ENCODE data around the gene SPAG17.

GRCh38 chr1:118032883-118033282 lies 152.1 kb downstream of the SPAG17 start:
- TF ChIP-seq CTCF (IDR thresholded peaks at IDR 0.05): no peak
- no peak for TF ChIP-seq EZH2 (IDR thresholded peaks at IDR 0.05; ENCODE audit: borderline replicate concordance, insufficient read depth, low read depth, low read length, poor library complexity, severe bottlenecking)

All from B cell (primary cell).